K562 (cell line): Measurements from ENCODE around the gene CTNS. TPM values are rescaled to one million over a fixed set of nuclear protein-coding genes. Genes with fewer than 3 reads are reported as not detected.

ENCODE experiments used
- ATAC-seq: fragments of 200-7000 bp; cut with Tn5 transposase; 3 replicates; pipeline ENCODE4 v1.9.1; 2020; ENCODE audit warnings: moderate library complexity
- BruUV-seq: library from RNA; stranded (reverse); fragments of 400-500 nt; replicated peaks from 2 replicates; lab custom pipeline; 2021; lab: Mats Ljungman, UMichigan
- CTCF ChIA-PET: fragments of 300-600 bp; formaldehyde crosslinking; extraction: SDS; loops from one replicate; lab custom pipeline; 2021; ENCODE audit warnings: low intra/inter-chr PET ratio; lab: Yijun Ruan, JAX
- POLR2A ChIA-PET: fragments of 300-600, 350-650 bp; sonication (Branson Sonifier 250); formaldehyde crosslinking; extraction: SDS; loops from one replicate; lab custom pipeline; 2021; ENCODE audit warnings: antibody characterized with exemption, inconsistent platforms; lab: Yijun Ruan, JAX
- DNase-seq, 4 experiments: peaks; one replicate each; pipeline versions ENCODE4 v3.0.0 to v3.0.0-alpha.2; 2011 to 2018; ENCODE audit warnings: low spot score in 3 of 4, mixed read lengths in 3 of 4; ENCODE audit errors: extremely low read depth in 1 of 4
- FAIRE-seq: peaks from 2 replicates; lab custom pipeline; 2011; peaks lifted over from hg19 to GRCh38; lab: Jason Lieb, UNC
- H2AFZ ChIP-seq: 2 replicates; pipeline ENCODE4 v1.6.0; 2011; ENCODE audit warnings: low read depth, low read length, control low read depth, inconsistent platforms
- H3K27ac ChIP-seq: fragments of 200-600 bp; 3 replicates; pipeline ENCODE4 v1.8.0; 2011; ENCODE audit warnings: low read depth, mild to moderate bottlenecking, control low read depth, inconsistent platforms, low read length, moderate library complexity, mixed read lengths; ENCODE audit errors: extremely low read depth
- H3K27me3 ChIP-seq, 2 experiments: fragments of 300-600 bp in 1 of 2; 2 replicates in 1 of 2; 3 replicates in 1 of 2; pipeline versions ENCODE4 v1.6.0 to v1.8.0; 2011; ENCODE audit warnings: inconsistent platforms in 2 of 2, low read length in 2 of 2, mild to moderate bottlenecking in 1 of 2, mixed read lengths in 1 of 2, moderate library complexity in 1 of 2; ENCODE audit not compliant: control insufficient read depth in 2 of 2, insufficient read depth in 2 of 2
- H3K36me3 ChIP-seq: fragments of 300-600 bp; 3 replicates; pipeline ENCODE4 v1.8.0; 2011; ENCODE audit warnings: mild to moderate bottlenecking, low read length, inconsistent platforms; ENCODE audit not compliant: control insufficient read depth, insufficient read depth
- H3K4me1 ChIP-seq, 2 experiments: fragments of 200-600 bp in 1 of 2; replicated peaks in 1 of 2; 2 replicates in 1 of 2; 3 replicates in 1 of 2; pipeline versions ENCODE4 v1.5.1 to v1.8.0; 2011; ENCODE audit warnings: inconsistent platforms in 2 of 2, low read length in 2 of 2, mild to moderate bottlenecking in 1 of 2, mixed read lengths in 1 of 2, moderate library complexity in 1 of 2; ENCODE audit not compliant: control insufficient read depth in 2 of 2, insufficient read depth in 2 of 2
- H3K4me2 ChIP-seq: 2 replicates; pipeline ENCODE4 v1.6.1; 2011; ENCODE audit warnings: low read length, control low read depth, inconsistent platforms, mixed read lengths; ENCODE audit not compliant: insufficient read depth
- H3K4me3 ChIP-seq: fragments of 200-600 bp; sonication (generic), shearing (Covaris generic); 2 replicates; pipeline ENCODE4 v1.5.1; 2016; ENCODE audit warnings: control low read depth, inconsistent platforms
- H3K79me2 ChIP-seq: fragments of 200-600 bp; 3 replicates; pipeline ENCODE4 v1.8.0; 2011; ENCODE audit warnings: low read length, inconsistent platforms; ENCODE audit not compliant: control insufficient read depth, insufficient read depth
- H3K9ac ChIP-seq, 2 experiments: 2 replicates each; pipeline versions ENCODE4 v1.6.0 to v1.6.1; 2011; ENCODE audit warnings: low read depth in 2 of 2, low read length in 2 of 2, control low read depth in 1 of 2, inconsistent platforms in 1 of 2, mild to moderate bottlenecking in 1 of 2, mixed read lengths in 1 of 2; ENCODE audit not compliant: insufficient read depth in 1 of 2
- H3K9me1 ChIP-seq: one replicate; pipeline ENCODE4 v1.6.0; 2011; ENCODE audit warnings: inconsistent platforms, mild to moderate bottlenecking, low read length, moderate library complexity; ENCODE audit not compliant: control insufficient read depth, insufficient read depth
- H3K9me3 ChIP-seq: replicated peaks from 2 replicates; pipeline ENCODE4 v1.5.1; 2011; ENCODE audit warnings: low read depth, low read length, inconsistent platforms; ENCODE audit not compliant: control insufficient read depth, insufficient read depth
- H4K20me1 ChIP-seq: replicated peaks from 2 replicates; pipeline ENCODE4 v1.6.1; 2011; ENCODE audit warnings: low read length, inconsistent platforms, mixed read lengths; ENCODE audit not compliant: control insufficient read depth, insufficient read depth
- BACH1 ChIP-seq: fragments of 200-800 bp; sonication (Bioruptor generic); IDR thresholded peaks from 2 replicates; pipeline ENCODE4 v1.6.1; 2016; ENCODE audit warnings: missing genetic modification characterization, missing compliant biosample characterization
- BRD9 ChIP-seq: fragments of 450-650 bp; IDR thresholded peaks from 2 replicates; pipeline ENCODE4 v1.6.1; 2018; ENCODE audit warnings: low read depth; ENCODE audit not compliant: partially characterized antibody
- CBX3 ChIP-seq, 2 experiments: IDR thresholded peaks; 1 replicate in 1 of 2; 2 replicates in 1 of 2; pipeline ENCODE4 v1.6.1; 2012; ENCODE audit warnings: inconsistent platforms in 2 of 2, low read length in 2 of 2, borderline replicate concordance in 1 of 2, control low read depth in 1 of 2
- CCNT2 ChIP-seq: IDR thresholded peaks from 2 replicates; pipeline ENCODE4 v1.6.1; 2011; ENCODE audit warnings: borderline replicate concordance, low read depth, mild to moderate bottlenecking, moderate library complexity, mixed read lengths, low read length; ENCODE audit not compliant: insufficient read length; ENCODE audit errors: extremely low read depth
- CSDE1 ChIP-seq, 2 experiments: fragments of 450-650 bp; IDR thresholded peaks; 2 replicates each; pipeline ENCODE4 v1.6.1; 2016; ENCODE audit warnings: mild to moderate bottlenecking in 1 of 2
- CTBP1 ChIP-seq: fragments of 450-650 bp; IDR thresholded peaks from 2 replicates; pipeline ENCODE4 v1.6.1; 2016; ENCODE audit warnings: borderline replicate concordance
- FOXK2 ChIP-seq, 2 experiments: fragments of 450-650 bp; IDR thresholded peaks in 1 of 2; conservative IDR thresholded peaks in 1 of 2; 2 replicates each; pipeline ENCODE4 v1.6.1; 2016; ENCODE audit warnings: low read depth in 2 of 2, mild to moderate bottlenecking in 1 of 2
- HCFC1 ChIP-seq: IDR thresholded peaks from 2 replicates; pipeline ENCODE4 v1.6.1; 2012; ENCODE audit warnings: low read depth, low read length, improper control_type of control experiment
- NR2C1 ChIP-seq, 2 experiments: fragments of 450-650 bp; IDR thresholded peaks; 2 replicates each; pipeline ENCODE4 v1.6.1; 2017; ENCODE audit warnings: mild to moderate bottlenecking in 2 of 2, antibody characterized with exemption in 1 of 2, inconsistent platforms in 1 of 2, missing compliant biosample characterization in 1 of 2, missing genetic modification characterization in 1 of 2
- POU5F1 ChIP-seq: fragments of 150-350 bp; IDR thresholded peaks from 2 replicates; pipeline ENCODE4 v1.6.1; 2014; ENCODE audit warnings: borderline replicate concordance, low read length, low read depth, mild to moderate bottlenecking; ENCODE audit not compliant: partially characterized antibody
- RFX1 ChIP-seq: fragments of 450-650 bp; IDR thresholded peaks from 2 replicates; pipeline ENCODE4 v1.6.1; 2016; ENCODE audit warnings: mild to moderate bottlenecking, moderate library complexity
- ZEB2 ChIP-seq: fragments of 450-650 bp; IDR thresholded peaks from 2 replicates; pipeline ENCODE4 v1.6.1; 2016
- WGBS: fragments of 100-300 bp; shearing (Covaris generic); methylation state at CpG from one replicate; pipeline ENCODE4 v1.1.6; 2016; ENCODE audit warnings: low coverage, mixed read lengths; ENCODE audit not compliant: insufficient coverage; ENCODE audit errors: missing lambda C conversion rate; 5-methylcytosine and 5-hydroxymethylcytosine counted together
- in situ Hi-C: fragments of 300-500 bp; cut with MboI; formaldehyde crosslinking; loops from 4 replicates; pipeline ENCODE4 v1.15.0; 2018; ENCODE audit warnings: inconsistent platforms, mixed read lengths
- intact Hi-C: fragments of 100-400 bp; cut with micrococcal nuclease; formaldehyde crosslinking; loops from 2 replicates; pipeline ENCODE4 v1.14.2; 2022
- polyA plus RNA-seq, 8 experiments: library from polyadenylated mRNA; depleted of rRNA in 4 of 8; stranded (reverse) in 5 of 8; unstranded in 3 of 8; fragments of >200 nt; fragmentation: Nextera tagmentation in 2 of 8; fragmentation: Illumina TruSeq in 1 of 8; extraction: Ambion mirVana in 2 of 8; extraction: Trizol in 1 of 8; gene quantifications; 2 replicates each; pipeline versions ENCODE4 v1.2.1 to v1.2.3, GENCODE V29; 2011 to 2014; ENCODE audit warnings: inconsistent platforms in 1 of 8, missing spikeins in 1 of 8
- total RNA-seq, 7 experiments: library from RNA; depleted of rRNA in 6 of 7; stranded (reverse); fragments of >200 nt in 6 of 7; fragmentation: Illumina TruSeq in 2 of 7; extraction: Trizol in 2 of 7; gene quantifications; 2 replicates each; pipeline versions ENCODE4 v1.2.1 to v1.2.3, GENCODE V29; 2011 to 2021; ENCODE audit warnings: low replicate concordance in 1 of 7
- TF ChIP-seq, protein P1 (sequence below), 2 experiments: fragments of 450-650 bp; conservative IDR thresholded peaks; 2 replicates each; pipeline ENCODE4 v1.6.1; 2017; ENCODE audit warnings: mild to moderate bottlenecking in 2 of 2, moderate library complexity in 2 of 2
- TF ChIP-seq, protein P2 (sequence below): fragments of 450-650 bp; IDR thresholded peaks from 2 replicates; pipeline ENCODE4 v1.6.1; 2017; ENCODE audit warnings: mild to moderate bottlenecking, moderate library complexity
- TF ChIP-seq, protein P3 (sequence below): fragments of 450-650 bp; conservative IDR thresholded peaks from 2 replicates; pipeline ENCODE4 v1.6.1; 2016; ENCODE audit warnings: missing genetic modification characterization, low read depth, mild to moderate bottlenecking, missing compliant biosample characterization, moderate library complexity

CTNS gene
- total and polyA plus RNA-seq, 9 of the 15 experiments (the other 6 are each of a cell fraction or from before 2014, with no cell fraction given) = 0.66 to 8.4 (median 4.9) TPM

DNA sequence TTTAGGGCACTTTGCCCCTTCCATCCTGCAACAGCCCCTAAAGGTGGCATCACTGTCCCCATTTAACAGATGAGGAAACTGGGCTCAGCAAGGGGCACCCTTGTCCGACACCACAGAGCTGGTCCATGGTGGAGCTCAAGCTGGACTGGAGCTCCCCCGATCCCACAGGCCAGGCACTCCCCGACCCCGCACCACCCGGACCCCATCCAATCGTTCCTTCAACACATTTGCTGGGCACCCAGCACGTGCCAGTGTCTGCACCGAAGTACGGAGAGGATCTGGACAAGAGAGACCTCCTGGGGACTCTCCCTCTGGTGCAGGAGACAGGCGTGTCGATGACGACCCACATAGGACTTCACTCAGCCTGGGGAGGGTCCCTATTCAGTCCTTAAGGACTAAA is 45.5 kb downstream of the CTNS start:
- Histone ChIP-seq H3K36me3 (no peaks in the 10 kb centered on the region), H3K79me2 (no peaks in the 10 kb centered on the region), H4K20me1 (no peaks in the 10 kb centered on the region), H3K4me3 (no peak overlapping the region), H3K9me1 (no peaks in the 10 kb centered on the region), H2AFZ (no peak overlapping the region), H3K4me2 (no peak overlapping the region), H3K9me3 (no peaks in the 10 kb centered on the region), H3K27ac (no peak overlapping the region), H3K9ac (no peak overlapping the region), H3K4me1 (peaks cover 0 to 23% of the 10 kb centered on the region in 2 experiments; a peak in 2 of 5 replicates), H3K27me3 (peaks cover 0 to 17% of the 10 kb centered on the region in 2 experiments; a peak in 2 of 5 replicates)
- intact Hi-C loops (loop anchor here (2.0 to 10.0 kb wide), 3 partner anchors 51 to 637 kb away; no protein-coding TSS in a partner anchor), in situ Hi-C loops (loop anchor here (5.0 kb wide), 1 partner anchor 50 kb away; no protein-coding TSS in a partner anchor)
- DNase-seq = no peak
- ChIA-PET POLR2A (no interaction called here), CTCF (interaction anchor here (1.1 kb wide), 1 partner anchor 146 kb away, joined by 3 read pairs; no protein-coding TSS in a partner anchor)
- 15% methylated on average over 9 of the region's 12 CpGs for WGBS
- ATAC-seq = no peak
- BruUV-seq = no TSS peak
- FAIRE-seq = no peak
- TF ChIP-seq CSDE1 (IDR thresholded peaks at IDR 0.05) (no peak), NR2C1 (IDR thresholded peaks at IDR 0.05) (no peak), NR2C1 (tag; IDR thresholded peaks at IDR 0.05) (no peak), BRD9 (no peak), HCFC1 (no peak), POU5F1 (no peak), FOXK2 (conservative IDR thresholded peaks at IDR 0.05 in 1 of 2, IDR thresholded peaks at IDR 0.05 in 1 of 2; ENCODE audit: low read depth in 2 of 2) (no peak), ZEB2 (no peak), CCNT2 (no peak), CTBP1 (no peak), BACH1 (tag) (no peak), RFX1 (no peak), CBX3 (IDR thresholded peaks at IDR 0.05; ENCODE audit: borderline replicate concordance in 1 of 2, low read length in 2 of 2) (no peak)
- TF ChIP-seq, protein P1, sequence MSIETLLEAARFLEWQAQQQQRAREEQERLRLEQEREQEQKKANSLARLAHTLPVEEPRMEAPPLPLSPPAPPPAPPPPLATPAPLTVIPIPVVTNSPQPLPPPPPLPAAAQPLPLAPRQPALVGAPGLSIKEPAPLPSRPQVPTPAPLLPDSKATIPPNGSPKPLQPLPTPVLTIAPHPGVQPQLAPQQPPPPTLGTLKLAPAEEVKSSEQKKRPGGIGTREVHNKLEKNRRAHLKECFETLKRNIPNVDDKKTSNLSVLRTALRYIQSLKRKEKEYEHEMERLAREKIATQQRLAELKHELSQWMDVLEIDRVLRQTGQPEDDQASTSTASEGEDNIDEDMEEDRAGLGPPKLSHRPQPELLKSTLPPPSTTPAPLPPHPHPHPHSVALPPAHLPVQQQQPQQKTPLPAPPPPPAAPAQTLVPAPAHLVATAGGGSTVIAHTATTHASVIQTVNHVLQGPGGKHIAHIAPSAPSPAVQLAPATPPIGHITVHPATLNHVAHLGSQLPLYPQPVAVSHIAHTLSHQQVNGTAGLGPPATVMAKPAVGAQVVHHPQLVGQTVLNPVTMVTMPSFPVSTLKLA (conservative IDR thresholded peaks at IDR 0.05) = no peak
- TF ChIP-seq, protein P2, sequence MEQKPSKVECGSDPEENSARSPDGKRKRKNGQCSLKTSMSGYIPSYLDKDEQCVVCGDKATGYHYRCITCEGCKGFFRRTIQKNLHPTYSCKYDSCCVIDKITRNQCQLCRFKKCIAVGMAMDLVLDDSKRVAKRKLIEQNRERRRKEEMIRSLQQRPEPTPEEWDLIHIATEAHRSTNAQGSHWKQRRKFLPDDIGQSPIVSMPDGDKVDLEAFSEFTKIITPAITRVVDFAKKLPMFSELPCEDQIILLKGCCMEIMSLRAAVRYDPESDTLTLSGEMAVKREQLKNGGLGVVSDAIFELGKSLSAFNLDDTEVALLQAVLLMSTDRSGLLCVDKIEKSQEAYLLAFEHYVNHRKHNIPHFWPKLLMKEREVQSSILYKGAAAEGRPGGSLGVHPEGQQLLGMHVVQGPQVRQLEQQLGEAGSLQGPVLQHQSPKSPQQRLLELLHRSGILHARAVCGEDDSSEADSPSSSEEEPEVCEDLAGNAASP = no peak
- TF ChIP-seq, protein P3, sequence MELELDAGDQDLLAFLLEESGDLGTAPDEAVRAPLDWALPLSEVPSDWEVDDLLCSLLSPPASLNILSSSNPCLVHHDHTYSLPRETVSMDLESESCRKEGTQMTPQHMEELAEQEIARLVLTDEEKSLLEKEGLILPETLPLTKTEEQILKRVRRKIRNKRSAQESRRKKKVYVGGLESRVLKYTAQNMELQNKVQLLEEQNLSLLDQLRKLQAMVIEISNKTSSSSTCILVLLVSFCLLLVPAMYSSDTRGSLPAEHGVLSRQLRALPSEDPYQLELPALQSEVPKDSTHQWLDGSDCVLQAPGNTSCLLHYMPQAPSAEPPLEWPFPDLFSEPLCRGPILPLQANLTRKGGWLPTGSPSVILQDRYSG (tag) = no peak
